Loucy (cell line): ENCODE measurements around the gene SRGAP1.

ENCODE experiments used
- H2AFZ ChIP-seq: fragments of 200-600 bp; sonication (generic); 2 replicates; pipeline ENCODE4 v1.6.0; 2016; ENCODE audit warnings: antibody characterized with exemption, mild to moderate bottlenecking, low read length, moderate library complexity
- H3F3A ChIP-seq: fragments of 200-600 bp; 2 replicates; pipeline ENCODE4 v1.6.0; 2016; ENCODE audit warnings: antibody characterized with exemption, low read depth, mild to moderate bottlenecking
- H3K27me3 ChIP-seq: fragments of 200-600 bp; sonication (generic); 2 replicates; pipeline ENCODE4 v1.6.1; 2014; ENCODE audit warnings: low read length, mild to moderate bottlenecking; ENCODE audit not compliant: insufficient read depth, poor library complexity, severe bottlenecking
- H3K36me3 ChIP-seq: fragments of 200-600 bp; sonication (generic); 2 replicates; pipeline ENCODE4 v1.6.1; 2016; ENCODE audit warnings: low read length; ENCODE audit not compliant: insufficient read depth
- H3K4me1 ChIP-seq: fragments of 200-600 bp; sonication (generic); 2 replicates; pipeline ENCODE4 v1.5.1; 2014; ENCODE audit warnings: low read length, mild to moderate bottlenecking; ENCODE audit not compliant: insufficient read depth, poor library complexity, severe bottlenecking
- H3K4me2 ChIP-seq: fragments of 200-600 bp; sonication (generic); 2 replicates; pipeline ENCODE4 v1.6.0; 2014; ENCODE audit warnings: antibody characterized with exemption, low read length, low read depth, mild to moderate bottlenecking; ENCODE audit not compliant: poor library complexity, severe bottlenecking
- H3K4me3 ChIP-seq: fragments of 200-600 bp; sonication (generic); 2 replicates; pipeline ENCODE4 v1.5.1; 2014; ENCODE audit warnings: low read length, mild to moderate bottlenecking, mixed read lengths; ENCODE audit not compliant: poor library complexity, severe bottlenecking
- H3K79me2 ChIP-seq: fragments of 200-600 bp; sonication (generic); 2 replicates; pipeline ENCODE4 v1.6.1; 2014; ENCODE audit warnings: low read length; ENCODE audit not compliant: insufficient read depth
- H3K9ac ChIP-seq: fragments of 200-600 bp; sonication (generic); 2 replicates; pipeline ENCODE4 v1.6.0; 2014; ENCODE audit warnings: mild to moderate bottlenecking, low read depth, low read length, moderate library complexity; ENCODE audit not compliant: poor library complexity, severe bottlenecking
- H3K9me2 ChIP-seq: fragments of 200-600 bp; sonication (generic); replicated peaks from 2 replicates; pipeline ENCODE4 v1.6.1; 2016; ENCODE audit warnings: low read depth, low read length, mixed read lengths
- H3K9me3 ChIP-seq: fragments of 200-600 bp; sonication (generic); 2 replicates; pipeline ENCODE4 v1.6.1; 2014; ENCODE audit warnings: mild to moderate bottlenecking, antibody characterized with exemption, low read length, low read depth; ENCODE audit not compliant: insufficient read depth
- H4K20me1 ChIP-seq: fragments of 200-600 bp; sonication (generic); 2 replicates; pipeline ENCODE4 v1.6.0; 2014; ENCODE audit warnings: antibody characterized with exemption, low read length, mild to moderate bottlenecking; ENCODE audit not compliant: insufficient read depth, poor library complexity, severe bottlenecking
- CTCF ChIP-seq: fragments of 200-600 bp; sonication (generic); conservative IDR thresholded peaks from 2 replicates; pipeline ENCODE4 v1.5.1; 2014; ENCODE audit warnings: mild to moderate bottlenecking, antibody characterized with exemption, low read length
- EZH2phosphoT487 ChIP-seq: fragments of 200-600 bp; IDR thresholded peaks from 2 replicates; pipeline ENCODE4 v1.6.1; 2018; ENCODE audit warnings: antibody characterized with exemption, mild to moderate bottlenecking, moderate library complexity, borderline replicate concordance

The SRGAP1 gene

GRCh38 chr12:64142784-64143183 is 298.3 kb downstream of the SRGAP1 start:
- H3K36me3 ChIP-seq: no peaks in the 10 kb centered on the region
- no peak for TF ChIP-seq EZH2phosphoT487
- TF ChIP-seq CTCF: no peak
- no peaks in the 10 kb centered on the region for H3K4me1 ChIP-seq
- H3K27me3 ChIP-seq: no peaks in the 10 kb centered on the region
- H4K20me1 ChIP-seq: no peaks in the 10 kb centered on the region
- no peaks in the 10 kb centered on the region for H3K79me2 ChIP-seq
- no peaks in the 10 kb centered on the region for H3K9me3 ChIP-seq
- H2AFZ ChIP-seq: no peak overlapping the region
- no peaks in the 10 kb centered on the region for H3K9me2 ChIP-seq
- H3K4me2 ChIP-seq: no peak overlapping the region
- H3K4me3 ChIP-seq: no peak overlapping the region
- H3K9ac ChIP-seq: no peak overlapping the region
- no peaks in the 10 kb centered on the region for H3F3A ChIP-seq

- no peak overlapping the region for H3K4me2 ChIP-seq
- H3K79me2 ChIP-seq: no peaks in the 10 kb centered on the region
- no peak overlapping the region for H3K4me3 ChIP-seq
- no peak overlapping the region for H3K9ac ChIP-seq
- no peak for TF ChIP-seq CTCF
- no peak for TF ChIP-seq EZH2phosphoT487
- no peak overlapping the region for H2AFZ ChIP-seq
- H4K20me1 ChIP-seq: no peaks in the 10 kb centered on the region
- no peaks in the 10 kb centered on the region for H3F3A ChIP-seq
- no peaks in the 10 kb centered on the region for H3K9me3 ChIP-seq
- no peaks in the 10 kb centered on the region for H3K4me1 ChIP-seq
- H3K9me2 ChIP-seq: no peaks in the 10 kb centered on the region
- H3K36me3 ChIP-seq: no peaks in the 10 kb centered on the region
- no peaks in the 10 kb centered on the region for H3K27me3 ChIP-seq
Measured at GRCh38 chr12:64145226-64145625, 300.7 kb downstream of the SRGAP1 start.

- Histone ChIP-seq H3K4me2 (no peak overlapping the region), H3K9me3 (no peaks in the 10 kb centered on the region), H3K9ac (no peak overlapping the region), H3K4me1 (no peaks in the 10 kb centered on the region), H2AFZ (no peak overlapping the region), H3K27me3 (no peaks in the 10 kb centered on the region), H3K9me2 (no peaks in the 10 kb centered on the region), H3F3A (no peaks in the 10 kb centered on the region), H3K79me2 (no peaks in the 10 kb centered on the region), H3K36me3 (no peaks in the 10 kb centered on the region), H4K20me1 (no peaks in the 10 kb centered on the region), H3K4me3 (no peak overlapping the region)
- TF ChIP-seq EZH2phosphoT487 (no peak), CTCF (no peak)
Measured at GRCh38 chr12:64147011-64147631, 302.6 kb downstream of the SRGAP1 start.
